ENCODE data around the gene WDR93. TPM values are rescaled to one million over a fixed set of nuclear protein-coding genes. Genes with fewer than 3 reads are reported as not detected.
"Not testable (repeated sequence)": the region's sequence is repeated elsewhere in the genome, so short reads cannot be mapped to it uniquely, and the experiment has no call there.

Gene WDR93

GRCh38 chr15:89787944-89788343 is 97.3 kb downstream of the WDR93 start:
- peaks cover 84% of the 10 kb centered on the region for H3K36me3 ChIP-seq (ENCODE audit: insufficient read depth, low read length)
- H3K27me3 ChIP-seq (ENCODE audit: control insufficient read depth, insufficient read depth, low read length) = no peaks in the 10 kb centered on the region
- no peak overlapping the region for H3K4me2 ChIP-seq (ENCODE audit: low read length)
- H3K9ac ChIP-seq (ENCODE audit: low read depth, low read length) = no peak overlapping the region
- H3K9me3 ChIP-seq (replicated peaks; ENCODE audit: low read length) = no peaks in the 10 kb centered on the region
- peaks cover 5% of the 10 kb centered on the region for H3K4me1 ChIP-seq (ENCODE audit: control insufficient read depth, insufficient read depth, low read length)
- H3K4me3 ChIP-seq (ENCODE audit: low read length) = no peak overlapping the region

GRCh38 chr15:89788585-89788984 is 98.0 kb downstream of the WDR93 start:
- H3K9ac ChIP-seq (ENCODE audit: low read depth, low read length); H3K4me2 ChIP-seq (ENCODE audit: low read length); H3K4me1 ChIP-seq (ENCODE audit: control insufficient read depth, insufficient read depth, low read length); H3K4me3 ChIP-seq (ENCODE audit: low read length); H3K27me3 ChIP-seq (ENCODE audit: control insufficient read depth, insufficient read depth, low read length); H3K9me3 ChIP-seq (replicated peaks; ENCODE audit: low read length): not testable (repeated sequence)
- peaks cover 89% of the 10 kb centered on the region for H3K36me3 ChIP-seq (ENCODE audit: insufficient read depth, low read length)

GRCh38 chr15:89790206-89790605 is 99.6 kb downstream of the WDR93 start:
- no peak overlapping the region for H3K4me2 ChIP-seq (ENCODE audit: low read length)
- H3K4me3 ChIP-seq (ENCODE audit: low read length) = no peak overlapping the region
- peaks cover 8% of the 10 kb centered on the region for H3K4me1 ChIP-seq (ENCODE audit: control insufficient read depth, insufficient read depth, low read length)
- peaks cover 88% of the 10 kb centered on the region for H3K36me3 ChIP-seq (ENCODE audit: insufficient read depth, low read length)
- H3K9ac ChIP-seq (ENCODE audit: low read depth, low read length) = no peak overlapping the region
- no peaks in the 10 kb centered on the region for H3K27me3 ChIP-seq (ENCODE audit: control insufficient read depth, insufficient read depth, low read length)
- H3K9me3 ChIP-seq (replicated peaks; ENCODE audit: low read length) = no peaks in the 10 kb centered on the region

GRCh38 chr15:89790661-89791060 is 100.0 kb downstream of the WDR93 start:
- Histone ChIP-seq H3K9ac (ENCODE audit: low read depth, low read length) (no peak overlapping the region), H3K36me3 (ENCODE audit: insufficient read depth, low read length) (peaks cover 88% of the 10 kb centered on the region), H3K4me1 (ENCODE audit: control insufficient read depth, insufficient read depth, low read length) (peaks cover 13% of the 10 kb centered on the region), H3K4me2 (ENCODE audit: low read length) (no peak overlapping the region), H3K4me3 (ENCODE audit: low read length) (no peak overlapping the region), H3K27me3 (ENCODE audit: control insufficient read depth, insufficient read depth, low read length) (no peaks in the 10 kb centered on the region), H3K9me3 (replicated peaks; ENCODE audit: low read length) (no peaks in the 10 kb centered on the region)

GRCh38 chr15:89792106-89792805 is 101.6 kb downstream of the WDR93 start:
- Histone ChIP-seq H3K4me2 (ENCODE audit: low read length) (no peak overlapping the region), H3K9ac (ENCODE audit: low read depth, low read length) (no peak overlapping the region), H3K9me3 (replicated peaks; ENCODE audit: low read length) (no peaks in the 10 kb centered on the region), H3K36me3 (ENCODE audit: insufficient read depth, low read length) (peaks cover 88% of the 10 kb centered on the region), H3K4me1 (ENCODE audit: control insufficient read depth, insufficient read depth, low read length) (peaks cover 16% of the 10 kb centered on the region), H3K4me3 (ENCODE audit: low read length) (no peak overlapping the region), H3K27me3 (ENCODE audit: control insufficient read depth, insufficient read depth, low read length) (no peaks in the 10 kb centered on the region)

Small RNA genes within 50 kb of the gene (small RNA-seq; reads per million reads assigned to genes)
- gene RNU6-132P = not detected

Data from skeletal muscle satellite cell (primary cell).